ENCODE data around the gene MYLK. TPM values are rescaled to one million over a fixed set of nuclear protein-coding genes. Genes with fewer than 3 reads are reported as not detected.

The MYLK gene
- total and polyA plus RNA-seq, 5 donors from 2014 or later = 0.07 to 2.9 (median 0.20) TPM; not detected in 1

DNA sequence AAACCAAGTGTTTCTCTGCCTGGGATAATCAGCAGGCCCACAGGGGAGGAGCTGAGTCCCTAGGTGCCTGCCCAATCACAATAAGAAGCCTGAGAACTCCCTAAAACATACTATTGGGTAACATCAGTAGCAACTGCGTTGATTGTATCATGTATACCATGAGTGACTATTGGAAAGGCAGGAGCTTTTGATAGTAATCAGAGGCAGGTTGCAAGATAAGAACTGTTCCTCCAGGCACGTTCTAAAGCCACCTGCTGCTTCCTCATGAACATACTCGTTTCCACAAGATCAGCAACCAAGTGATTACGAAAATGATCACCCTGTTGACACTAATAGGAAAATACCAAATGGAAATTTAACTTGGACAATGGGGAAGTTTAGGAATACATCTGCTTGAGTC is 6.7 kb downstream of the MYLK start:
- peaks cover 1% of the 10 kb centered on the region for H3K27me3 ChIP-seq (ENCODE audit: control insufficient read depth, insufficient read depth, low read length)
- H3K4me1 Mint-ChIP-seq = no peaks in the 10 kb centered on the region
- no peak for ATAC-seq (ENCODE audit: low read depth in 2 of 2)
- H3K36me3 ChIP-seq (ENCODE audit: control insufficient read depth, insufficient read depth, low read length) = no peaks in the 10 kb centered on the region
- H3K27ac Mint-ChIP-seq = no peak overlapping the region
- no peak for DNase-seq
- no peaks in the 10 kb centered on the region for H3K36me3 Mint-ChIP-seq
- peaks cover 29% of the 10 kb centered on the region for H3K27me3 Mint-ChIP-seq
- no peaks in the 10 kb centered on the region for H3K4me1 ChIP-seq (ENCODE audit: control insufficient read depth, insufficient read depth, low read length, poor library complexity, severe bottlenecking)
- no peaks in the 10 kb centered on the region for H3K9me3 ChIP-seq (ENCODE audit: control insufficient read depth in 2 of 2, low read length in 2 of 2)
- no peaks in the 10 kb centered on the region for H3K9me3 Mint-ChIP-seq
- no peak overlapping the region for H3K27ac ChIP-seq (ENCODE audit: insufficient read depth, low read length, poor library complexity, severe bottlenecking)
- H3K4me3 Mint-ChIP-seq = no peak overlapping the region
- no peak overlapping the region for H3K4me3 ChIP-seq (ENCODE audit: low read depth, low read length)

DNA sequence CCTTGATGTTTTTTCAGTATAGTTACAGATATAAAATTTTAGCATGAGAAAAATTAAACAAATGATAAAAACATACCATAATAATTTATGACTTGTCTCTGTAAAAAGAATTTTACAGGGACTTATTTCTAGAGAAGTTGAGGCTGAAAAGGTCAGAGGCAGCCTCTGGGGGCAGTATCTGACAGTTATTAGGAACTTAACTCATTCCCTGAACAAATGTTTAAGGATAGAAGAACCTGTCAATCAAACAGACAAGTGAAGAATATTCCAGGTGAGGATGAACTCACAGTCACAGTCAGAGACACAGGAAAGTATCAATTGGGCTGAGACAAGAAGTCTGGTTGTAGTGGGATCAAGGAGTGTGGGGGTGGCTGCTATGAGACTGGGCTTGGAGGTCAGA is 7.3 kb downstream of the MYLK start:
- ATAC-seq (ENCODE audit: low read depth in 2 of 2) = no peak
- H3K27ac ChIP-seq (ENCODE audit: insufficient read depth, low read length, poor library complexity, severe bottlenecking) = no peak overlapping the region
- H3K27ac Mint-ChIP-seq = no peak overlapping the region
- H3K9me3 ChIP-seq (ENCODE audit: control insufficient read depth in 2 of 2, low read length in 2 of 2) = no peaks in the 10 kb centered on the region
- no peaks in the 10 kb centered on the region for H3K4me1 ChIP-seq (ENCODE audit: control insufficient read depth, insufficient read depth, low read length, poor library complexity, severe bottlenecking)
- H3K27me3 Mint-ChIP-seq = peaks cover 23% of the 10 kb centered on the region
- no peaks in the 10 kb centered on the region for H3K9me3 Mint-ChIP-seq
- H3K27me3 ChIP-seq (ENCODE audit: control insufficient read depth, insufficient read depth, low read length) = peaks cover 1% of the 10 kb centered on the region
- no peaks in the 10 kb centered on the region for H3K36me3 Mint-ChIP-seq
- H3K4me3 ChIP-seq (ENCODE audit: low read depth, low read length) = no peak overlapping the region
- no peak overlapping the region for H3K4me3 Mint-ChIP-seq
- H3K4me1 Mint-ChIP-seq = no peaks in the 10 kb centered on the region
- no peak for DNase-seq
- no peaks in the 10 kb centered on the region for H3K36me3 ChIP-seq (ENCODE audit: control insufficient read depth, insufficient read depth, low read length)

- Histone ChIP-seq H3K4me1 (ENCODE audit: control insufficient read depth, insufficient read depth, low read length, poor library complexity, severe bottlenecking) (no peaks in the 10 kb centered on the region), H3K4me3 (ENCODE audit: low read depth, low read length) (no peak overlapping the region), H3K9me3 (ENCODE audit: control insufficient read depth in 2 of 2, low read length in 2 of 2) (no peaks in the 10 kb centered on the region), H3K36me3 (ENCODE audit: control insufficient read depth, insufficient read depth, low read length) (no peaks in the 10 kb centered on the region), H3K27me3 (ENCODE audit: control insufficient read depth, insufficient read depth, low read length) (peaks cover 1% of the 10 kb centered on the region), H3K27ac (ENCODE audit: insufficient read depth, low read length, poor library complexity, severe bottlenecking) (no peak overlapping the region)
- ATAC-seq (ENCODE audit: low read depth in 2 of 2) (no peak), DNase-seq (no peak)
- Mint-ChIP-seq H3K4me3 (no peak overlapping the region), H3K27me3 (peaks cover 15% of the 10 kb centered on the region), H3K4me1 (no peaks in the 10 kb centered on the region), H3K27ac (no peak overlapping the region), H3K9me3 (peaks cover 0 to 2% (median 0%) of the 10 kb centered on the region in 7 donors), H3K36me3 (no peaks in the 10 kb centered on the region)
Measured at GRCh38 chr3:123872621-123873020, 11.5 kb downstream of the MYLK start.

- Histone ChIP-seq H3K27me3 (ENCODE audit: control insufficient read depth, insufficient read depth, low read length) (peaks cover 1% of the 10 kb centered on the region), H3K4me1 (ENCODE audit: control insufficient read depth, insufficient read depth, low read length, poor library complexity, severe bottlenecking) (no peaks in the 10 kb centered on the region), H3K36me3 (ENCODE audit: control insufficient read depth, insufficient read depth, low read length) (no peaks in the 10 kb centered on the region), H3K27ac (ENCODE audit: insufficient read depth, low read length, poor library complexity, severe bottlenecking) (no peak overlapping the region), H3K4me3 (ENCODE audit: low read depth, low read length) (no peak overlapping the region), H3K9me3 (ENCODE audit: control insufficient read depth in 2 of 2, low read length in 2 of 2) (no peaks in the 10 kb centered on the region)
- no peak overlapping the region for H3K27ac Mint-ChIP-seq
- DNase-seq (no peak), ATAC-seq (ENCODE audit: low read depth in 2 of 2) (no peak)
- H3K9me3 Mint-ChIP-seq = peaks cover 0 to 2% (median 0%) of the 10 kb centered on the region in 7 donors
- no peaks in the 10 kb centered on the region for H3K4me1 Mint-ChIP-seq
- H3K27me3 Mint-ChIP-seq = peaks cover 12% of the 10 kb centered on the region
- H3K36me3 Mint-ChIP-seq = no peaks in the 10 kb centered on the region
- no peak overlapping the region for H3K4me3 Mint-ChIP-seq
Measured at GRCh38 chr3:123871946-123872345, 12.2 kb downstream of the MYLK start.

DNA sequence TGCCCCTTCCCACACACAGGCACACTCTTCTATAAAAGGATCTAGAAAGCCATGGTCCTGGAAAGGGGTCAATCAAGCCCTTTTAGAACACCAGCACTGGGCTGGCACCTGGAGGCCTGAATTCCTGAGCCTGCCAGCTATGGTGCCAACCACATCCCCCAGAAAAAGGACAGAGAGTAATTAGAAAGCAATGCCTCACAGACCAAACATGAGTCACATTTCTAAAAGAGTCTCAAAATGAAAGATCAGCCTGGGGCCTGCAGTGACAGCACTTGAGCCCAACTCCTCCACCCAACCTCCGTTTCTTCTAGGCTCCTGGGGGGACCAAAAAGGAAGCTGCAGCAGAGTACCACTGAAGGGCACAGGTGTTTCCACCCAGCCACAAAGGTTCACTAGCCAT is 14.1 kb downstream of the MYLK start:
- Histone ChIP-seq H3K9me3 (ENCODE audit: control insufficient read depth in 2 of 2, low read length in 2 of 2) (no peaks in the 10 kb centered on the region), H3K4me3 (ENCODE audit: low read depth, low read length) (no peak overlapping the region), H3K4me1 (ENCODE audit: control insufficient read depth, insufficient read depth, low read length, poor library complexity, severe bottlenecking) (no peaks in the 10 kb centered on the region), H3K36me3 (ENCODE audit: control insufficient read depth, insufficient read depth, low read length) (no peaks in the 10 kb centered on the region), H3K27ac (ENCODE audit: insufficient read depth, low read length, poor library complexity, severe bottlenecking) (no peak overlapping the region), H3K27me3 (ENCODE audit: control insufficient read depth, insufficient read depth, low read length) (peaks cover 1% of the 10 kb centered on the region)
- H3K36me3 Mint-ChIP-seq = no peaks in the 10 kb centered on the region
- no peak for DNase-seq
- no peaks in the 10 kb centered on the region for H3K4me1 Mint-ChIP-seq
- H3K9me3 Mint-ChIP-seq = peaks cover 0 to 2% (median 0%) of the 10 kb centered on the region in 7 donors
- peaks cover 14% of the 10 kb centered on the region for H3K27me3 Mint-ChIP-seq
- H3K27ac Mint-ChIP-seq = no peak overlapping the region
- H3K4me3 Mint-ChIP-seq = no peak overlapping the region
- ATAC-seq (ENCODE audit: low read depth in 2 of 2) = no peak

DNA sequence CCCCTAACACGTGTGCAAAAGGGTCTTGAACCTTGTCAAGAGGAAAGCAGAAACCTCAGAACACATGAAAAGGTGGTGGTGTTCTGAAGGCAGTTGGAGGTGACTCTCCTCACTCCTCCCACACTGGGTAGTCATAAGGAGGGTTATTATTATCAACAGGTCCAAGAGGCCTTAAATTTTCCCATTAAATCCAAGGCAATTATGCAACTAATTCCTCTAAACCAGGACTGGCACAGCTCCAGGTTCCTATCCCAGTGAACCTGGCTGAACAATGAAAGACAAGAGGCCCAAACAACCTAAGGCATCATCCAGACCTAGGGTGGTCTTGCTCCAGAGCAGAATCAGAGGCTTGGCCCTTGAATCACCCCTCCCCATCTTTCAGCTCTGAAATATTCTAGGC is 15.0 kb downstream of the MYLK start:
- Histone ChIP-seq H3K27me3 (ENCODE audit: control insufficient read depth, insufficient read depth, low read length) (peaks cover 1% of the 10 kb centered on the region), H3K4me3 (ENCODE audit: low read depth, low read length) (no peak overlapping the region), H3K4me1 (ENCODE audit: control insufficient read depth, insufficient read depth, low read length, poor library complexity, severe bottlenecking) (no peaks in the 10 kb centered on the region), H3K36me3 (ENCODE audit: control insufficient read depth, insufficient read depth, low read length) (no peaks in the 10 kb centered on the region), H3K27ac (ENCODE audit: insufficient read depth, low read length, poor library complexity, severe bottlenecking) (no peak overlapping the region), H3K9me3 (ENCODE audit: control insufficient read depth in 2 of 2, low read length in 2 of 2) (no peaks in the 10 kb centered on the region)
- H3K27me3 Mint-ChIP-seq = peaks cover 12% of the 10 kb centered on the region
- DNase-seq (no peak), ATAC-seq (ENCODE audit: low read depth in 2 of 2) (no peak)
- H3K4me3 Mint-ChIP-seq = no peak overlapping the region
- H3K4me1 Mint-ChIP-seq = no peaks in the 10 kb centered on the region
- H3K27ac Mint-ChIP-seq = no peak overlapping the region
- H3K9me3 Mint-ChIP-seq = peaks cover 0 to 2% (median 0%) of the 10 kb centered on the region in 7 donors
- H3K36me3 Mint-ChIP-seq = no peaks in the 10 kb centered on the region

GRCh38 chr3:123864706-123865105 is 19.4 kb downstream of the MYLK start:
- Mint-ChIP-seq H3K4me1 (no peaks in the 10 kb centered on the region), H3K9me3 (peaks cover 0 to 6% (median 0%) of the 10 kb centered on the region in 7 donors), H3K4me3 (no peak overlapping the region), H3K27ac (no peak overlapping the region), H3K27me3 (peaks cover 5% of the 10 kb centered on the region), H3K36me3 (no peaks in the 10 kb centered on the region)
- ATAC-seq (ENCODE audit: low read depth in 2 of 2) (no peak), DNase-seq (no peak)
- Histone ChIP-seq H3K27ac (ENCODE audit: insufficient read depth, low read length, poor library complexity, severe bottlenecking) (no peak overlapping the region), H3K9me3 (ENCODE audit: control insufficient read depth in 2 of 2, low read length in 2 of 2) (no peaks in the 10 kb centered on the region), H3K36me3 (ENCODE audit: control insufficient read depth, insufficient read depth, low read length) (no peaks in the 10 kb centered on the region), H3K4me1 (ENCODE audit: control insufficient read depth, insufficient read depth, low read length, poor library complexity, severe bottlenecking) (no peaks in the 10 kb centered on the region), H3K4me3 (ENCODE audit: low read depth, low read length) (no peak overlapping the region), H3K27me3 (ENCODE audit: control insufficient read depth, insufficient read depth, low read length) (no peaks in the 10 kb centered on the region)

DNA sequence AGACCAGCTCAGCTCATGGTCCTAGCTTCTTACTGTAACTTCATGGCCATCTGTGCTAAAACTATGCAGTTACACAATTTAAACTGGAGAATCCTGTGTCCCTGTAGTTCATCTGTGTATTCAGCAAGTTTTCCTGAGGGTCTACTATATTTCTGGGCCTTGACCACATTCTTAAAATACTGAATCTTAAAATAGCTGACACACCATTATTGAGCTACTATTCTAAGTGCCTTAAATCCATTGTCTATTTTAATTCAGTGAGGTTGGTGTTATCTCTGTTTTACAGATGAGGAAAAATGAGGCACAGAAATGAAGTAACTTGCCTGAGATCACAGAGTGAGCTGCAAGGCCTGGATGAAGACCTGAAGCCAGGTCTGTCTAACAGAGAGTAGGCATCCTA is 22.0 kb downstream of the MYLK start:
- H3K36me3 Mint-ChIP-seq = no peaks in the 10 kb centered on the region
- Histone ChIP-seq H3K36me3 (ENCODE audit: control insufficient read depth, insufficient read depth, low read length) (no peaks in the 10 kb centered on the region), H3K4me1 (ENCODE audit: control insufficient read depth, insufficient read depth, low read length, poor library complexity, severe bottlenecking) (no peaks in the 10 kb centered on the region), H3K4me3 (ENCODE audit: low read depth, low read length) (no peak overlapping the region), H3K27ac (ENCODE audit: insufficient read depth, low read length, poor library complexity, severe bottlenecking) (no peak overlapping the region), H3K27me3 (ENCODE audit: control insufficient read depth, insufficient read depth, low read length) (no peaks in the 10 kb centered on the region), H3K9me3 (ENCODE audit: control insufficient read depth in 2 of 2, low read length in 2 of 2) (no peaks in the 10 kb centered on the region)
- H3K27me3 Mint-ChIP-seq = peaks cover 5% of the 10 kb centered on the region
- DNase-seq = no peak
- H3K4me3 Mint-ChIP-seq = no peak overlapping the region
- H3K4me1 Mint-ChIP-seq = no peaks in the 10 kb centered on the region
- no peak for ATAC-seq (ENCODE audit: low read depth in 2 of 2)
- no peak overlapping the region for H3K27ac Mint-ChIP-seq
- peaks cover 0 to 3% (median 0%) of the 10 kb centered on the region in 7 donors for H3K9me3 Mint-ChIP-seq
